ENCODE measurements around the gene BTG4. TPM values are rescaled to one million over a fixed set of nuclear protein-coding genes. Genes with fewer than 3 reads are reported as not detected.
A peak's percentile ranks its signal among the peaks of the same experiment; 100 is the strongest.

Gene BTG4
- total and polyA plus RNA-seq, 9 of the 15 experiments (the other 6 are each of a cell fraction or from before 2014, with no cell fraction given) = not detected

GRCh38 chr11:111461460-111462235, 50.5 kb downstream of the BTG4 start:
- H3K4me2 ChIP-seq (ENCODE audit: insufficient read depth, low read length) = no peak overlapping the region
- POLR2A ChIA-PET = interaction anchor here (0.7 to 1.0 kb wide), 2 partner anchors 18 to 32 kb away, joined by 3 read pairs; no protein-coding TSS in a partner anchor
- H2AFZ ChIP-seq (ENCODE audit: low read depth, low read length) = no peak overlapping the region
- no peaks in the 10 kb centered on the region for H3K9me3 ChIP-seq (replicated peaks; ENCODE audit: control insufficient read depth, insufficient read depth, low read depth, low read length)
- no peaks in the 10 kb centered on the region for H3K4me1 ChIP-seq (replicated peaks in 1 of 2; ENCODE audit: control insufficient read depth in 2 of 2, insufficient read depth in 2 of 2, low read length in 2 of 2)
- DNase-seq (ENCODE audit: extremely low read depth in 1 of 4, low spot score in 3 of 4) (no peak), ATAC-seq (no peak), FAIRE-seq (no peak)
- no peaks in the 10 kb centered on the region for H3K9me1 ChIP-seq (ENCODE audit: control insufficient read depth, insufficient read depth, low read length)
- H3K9ac ChIP-seq (ENCODE audit: insufficient read depth in 1 of 2, low read depth in 2 of 2, low read length in 2 of 2) = no peak overlapping the region
- H3K27ac ChIP-seq (ENCODE audit: extremely low read depth, low read depth, low read length) = no peak overlapping the region
- CTCF ChIA-PET (ENCODE audit: low intra/inter-chr PET ratio) = no interaction called here
- no peak overlapping the region for H3K4me3 ChIP-seq
- no peaks in the 10 kb centered on the region for H3K36me3 ChIP-seq (ENCODE audit: control insufficient read depth, insufficient read depth, low read length)
- in situ Hi-C loops (cut with MboI) = no loop called here
- 1% methylated on average over 11 of the region's 11 CpGs for WGBS (ENCODE audit: insufficient coverage, low coverage, missing lambda C conversion rate)
- intact Hi-C loops (cut with micrococcal nuclease) = no loop called here
- peaks cover 0 to 37% of the 10 kb centered on the region in 2 experiments; a peak in 3 of 5 replicates for H3K27me3 ChIP-seq (ENCODE audit: control insufficient read depth in 2 of 2, insufficient read depth in 2 of 2, low read length in 2 of 2)
- H4K20me1 ChIP-seq (replicated peaks; ENCODE audit: control insufficient read depth, insufficient read depth, low read length) = no peaks in the 10 kb centered on the region; the same call in 1 of the 2 replicates
- no TSS peak for BruUV-seq (replicated peaks)
- H3K79me2 ChIP-seq (ENCODE audit: control insufficient read depth, insufficient read depth, low read length) = no peaks in the 10 kb centered on the region
- TF ChIP-seq, protein P1, sequence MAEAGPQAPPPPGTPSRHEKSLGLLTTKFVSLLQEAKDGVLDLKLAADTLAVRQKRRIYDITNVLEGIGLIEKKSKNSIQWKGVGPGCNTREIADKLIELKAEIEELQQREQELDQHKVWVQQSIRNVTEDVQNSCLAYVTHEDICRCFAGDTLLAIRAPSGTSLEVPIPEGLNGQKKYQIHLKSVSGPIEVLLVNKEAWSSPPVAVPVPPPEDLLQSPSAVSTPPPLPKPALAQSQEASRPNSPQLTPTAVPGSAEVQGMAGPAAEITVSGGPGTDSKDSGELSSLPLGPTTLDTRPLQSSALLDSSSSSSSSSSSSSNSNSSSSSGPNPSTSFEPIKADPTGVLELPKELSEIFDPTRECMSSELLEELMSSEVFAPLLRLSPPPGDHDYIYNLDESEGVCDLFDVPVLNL (CRISPR knock-in tag; IDR thresholded peaks at IDR 0.05; ENCODE audit: low read depth) = no peak
- TF ChIP-seq ERF (CRISPR knock-in tag; IDR thresholded peaks at IDR 0.05) (no peak), ZNF121 (CRISPR knock-in tag; conservative IDR thresholded peaks at IDR 0.05) (no peak), NFXL1 (CRISPR knock-in tag; IDR thresholded peaks at IDR 0.05) (no peak), ZNF431 (CRISPR knock-in tag; IDR thresholded peaks at IDR 0.05) (no peak), GABPB2 (CRISPR knock-in tag; conservative IDR thresholded peaks at IDR 0.05) (no peak), E2F3 (CRISPR knock-in tag; IDR thresholded peaks at IDR 0.05) (no peak), ZNF764 (CRISPR knock-in tag; IDR thresholded peaks at IDR 0.05; ENCODE audit: low read depth) (no peak), CEBPB (tag; IDR thresholded peaks at IDR 0.05) (peak; percentile 82), MEIS2 (IDR thresholded peaks at IDR 0.05; ENCODE audit: partially characterized antibody) (no peak), RBM15 (IDR thresholded peaks at IDR 0.05; ENCODE audit: insufficient read depth, low read length) (no peak)
- TF ChIP-seq, protein P2, sequence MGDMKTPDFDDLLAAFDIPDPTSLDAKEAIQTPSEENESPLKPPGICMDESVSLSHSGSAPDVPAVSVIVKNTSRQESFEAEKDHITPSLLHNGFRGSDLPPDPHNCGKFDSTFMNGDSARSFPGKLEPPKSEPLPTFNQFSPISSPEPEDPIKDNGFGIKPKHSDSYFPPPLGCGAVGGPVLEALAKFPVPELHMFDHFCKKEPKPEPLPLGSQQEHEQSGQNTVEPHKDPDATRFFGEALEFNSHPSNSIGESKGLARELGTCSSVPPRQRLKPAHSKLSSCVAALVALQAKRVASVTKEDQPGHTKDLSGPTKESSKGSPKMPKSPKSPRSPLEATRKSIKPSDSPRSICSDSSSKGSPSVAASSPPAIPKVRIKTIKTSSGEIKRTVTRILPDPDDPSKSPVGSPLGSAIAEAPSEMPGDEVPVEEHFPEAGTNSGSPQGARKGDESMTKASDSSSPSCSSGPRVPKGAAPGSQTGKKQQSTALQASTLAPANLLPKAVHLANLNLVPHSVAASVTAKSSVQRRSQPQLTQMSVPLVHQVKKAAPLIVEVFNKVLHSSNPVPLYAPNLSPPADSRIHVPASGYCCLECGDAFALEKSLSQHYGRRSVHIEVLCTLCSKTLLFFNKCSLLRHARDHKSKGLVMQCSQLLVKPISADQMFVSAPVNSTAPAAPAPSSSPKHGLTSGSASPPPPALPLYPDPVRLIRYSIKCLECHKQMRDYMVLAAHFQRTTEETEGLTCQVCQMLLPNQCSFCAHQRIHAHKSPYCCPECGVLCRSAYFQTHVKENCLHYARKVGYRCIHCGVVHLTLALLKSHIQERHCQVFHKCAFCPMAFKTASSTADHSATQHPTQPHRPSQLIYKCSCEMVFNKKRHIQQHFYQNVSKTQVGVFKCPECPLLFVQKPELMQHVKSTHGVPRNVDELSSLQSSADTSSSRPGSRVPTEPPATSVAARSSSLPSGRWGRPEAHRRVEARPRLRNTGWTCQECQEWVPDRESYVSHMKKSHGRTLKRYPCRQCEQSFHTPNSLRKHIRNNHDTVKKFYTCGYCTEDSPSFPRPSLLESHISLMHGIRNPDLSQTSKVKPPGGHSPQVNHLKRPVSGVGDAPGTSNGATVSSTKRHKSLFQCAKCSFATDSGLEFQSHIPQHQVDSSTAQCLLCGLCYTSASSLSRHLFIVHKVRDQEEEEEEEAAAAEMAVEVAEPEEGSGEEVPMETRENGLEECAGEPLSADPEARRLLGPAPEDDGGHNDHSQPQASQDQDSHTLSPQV (IDR thresholded peaks at IDR 0.05) = no peak

Measured in K562 (cell line).